Measurements from ENCODE around the gene KMT2C.

DNA sequence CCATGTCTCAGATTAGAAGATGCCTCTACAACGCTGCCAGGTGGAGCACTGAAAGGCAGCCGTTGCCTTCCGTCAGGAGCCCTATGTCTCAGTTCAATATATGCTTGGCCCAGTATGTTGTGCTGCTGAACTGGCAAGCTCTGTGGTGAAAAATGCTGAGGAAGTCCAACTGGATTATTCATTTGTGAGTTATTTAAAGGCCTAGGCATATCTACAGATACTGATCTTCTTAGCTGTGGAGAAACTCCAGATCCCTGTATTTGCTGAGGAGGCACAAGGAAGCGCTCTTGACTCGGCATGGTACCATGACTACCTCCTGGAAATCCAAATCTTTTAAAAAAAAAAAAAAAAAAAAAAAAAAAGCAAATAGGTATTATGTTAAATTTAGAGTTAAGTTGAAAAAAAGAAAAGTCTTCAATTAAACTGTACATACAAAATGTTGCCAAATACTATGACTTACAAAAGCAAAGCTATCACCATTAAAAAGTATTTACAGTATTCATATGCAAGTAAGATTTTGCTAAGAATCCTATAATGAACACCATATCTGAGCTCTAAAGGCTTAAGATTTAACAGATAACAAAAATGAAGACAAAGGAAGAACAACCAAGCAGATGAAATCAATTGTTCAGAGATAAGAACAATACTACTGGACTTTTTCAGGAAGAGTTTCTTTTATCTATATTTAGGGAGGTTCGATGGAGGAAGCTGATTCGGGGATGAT, 258.0 kb downstream of the KMT2C start:
- TF ChIP-seq CTCF (IDR thresholded peaks at IDR 0.05) = no peak
- TF ChIP-seq EP300 (IDR thresholded peaks at IDR 0.05) = no peak
